IPS-11a (cell line): ENCODE results near the gene MYO18A.

Experiments
- H3K4me3 ChIP-seq: one replicate; pipeline ENCODE4 v1.5.1; 2013; ENCODE audit warnings: low read depth, low read length, control low read depth

The MYO18A gene

GRCh38 chr17:29060475-29060874, 119.7 kb downstream of the MYO18A start:
- H3K4me3 ChIP-seq, result no peak overlapping the region

DNA sequence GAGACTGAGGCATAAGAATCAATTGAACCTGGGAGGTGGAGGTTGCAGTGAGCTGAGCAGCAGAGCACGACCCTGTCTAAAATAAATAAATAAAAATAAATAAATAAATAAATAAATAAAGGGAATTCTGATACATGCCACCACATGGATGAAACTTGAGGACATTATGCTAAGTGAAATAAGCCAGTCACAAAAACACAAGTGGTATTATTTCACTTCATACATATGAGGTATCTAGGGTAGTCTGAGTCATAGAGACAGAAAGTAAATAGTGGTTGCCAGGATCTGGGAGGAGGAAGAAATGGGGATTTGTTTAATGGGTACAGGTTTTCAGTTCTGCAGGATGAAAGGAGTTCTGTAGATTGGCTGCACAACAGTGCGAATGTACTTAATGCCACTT, 120.9 kb downstream of the MYO18A start:
- H3K4me3 ChIP-seq, result no peak overlapping the region

DNA sequence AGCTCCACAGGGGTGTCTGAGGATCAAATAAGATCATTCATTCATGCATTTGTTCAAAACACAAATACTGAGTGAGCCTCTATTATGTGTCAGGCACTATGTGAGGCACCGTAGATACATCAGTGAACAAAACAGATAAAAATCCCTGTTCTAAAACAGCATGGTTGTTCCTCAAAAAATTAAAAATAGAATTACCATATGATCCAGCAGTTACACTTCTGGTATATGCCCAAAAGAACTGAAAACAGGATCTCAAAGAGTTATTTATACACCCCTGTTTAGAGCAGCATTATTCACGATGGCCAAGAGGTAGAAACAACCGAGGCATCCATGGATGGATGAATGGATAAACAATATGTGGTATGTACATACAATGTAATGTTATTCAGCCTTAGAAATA, 121.8 kb downstream of the MYO18A start:
- no peak overlapping the region for H3K4me3 ChIP-seq

DNA sequence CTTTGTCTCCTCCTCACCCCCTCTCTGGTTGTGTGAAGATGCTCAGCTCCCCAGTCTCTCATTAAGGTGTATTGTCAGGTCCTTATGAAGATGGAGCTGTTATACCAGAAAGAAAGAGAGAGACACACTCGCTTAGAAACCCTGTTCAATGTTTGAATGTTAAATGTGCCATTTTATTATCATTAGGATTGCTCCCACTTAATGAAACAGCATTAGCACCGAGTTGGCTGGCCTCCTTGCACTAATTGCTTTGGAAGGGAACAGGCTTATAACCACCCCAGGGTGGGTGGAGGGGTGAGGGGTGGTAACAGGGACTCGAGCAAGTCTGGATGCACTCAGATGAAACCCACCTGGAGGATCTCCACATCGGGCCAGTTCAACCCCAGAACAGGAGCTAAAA, 122.8 kb downstream of the MYO18A start:
- H3K4me3 ChIP-seq, result no peak overlapping the region

GRCh38 chr17:29054835-29055234, 125.4 kb downstream of the MYO18A start:
- H3K4me3 ChIP-seq, result no peak overlapping the region

DNA sequence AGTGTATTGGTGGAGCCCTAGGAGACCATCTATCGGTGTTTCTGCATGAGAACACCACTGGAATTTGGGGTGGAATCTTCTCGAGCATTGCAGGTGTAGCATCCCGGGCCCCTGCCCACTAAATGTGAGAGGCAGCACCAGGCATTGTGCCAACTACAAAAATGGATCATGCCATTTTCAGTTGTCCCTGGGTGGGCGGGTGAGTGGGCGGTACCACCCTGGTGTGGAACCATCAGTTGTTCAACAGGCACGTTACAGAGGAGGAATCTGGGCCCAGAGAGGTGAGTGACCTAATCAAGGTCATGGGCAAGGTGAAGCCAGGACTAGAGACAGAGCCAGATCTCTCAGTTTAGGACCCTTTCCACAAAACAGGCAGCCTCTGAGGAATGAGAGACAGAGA, 128.5 kb downstream of the MYO18A start:
- H3K4me3 ChIP-seq, result no peak overlapping the region

DNA sequence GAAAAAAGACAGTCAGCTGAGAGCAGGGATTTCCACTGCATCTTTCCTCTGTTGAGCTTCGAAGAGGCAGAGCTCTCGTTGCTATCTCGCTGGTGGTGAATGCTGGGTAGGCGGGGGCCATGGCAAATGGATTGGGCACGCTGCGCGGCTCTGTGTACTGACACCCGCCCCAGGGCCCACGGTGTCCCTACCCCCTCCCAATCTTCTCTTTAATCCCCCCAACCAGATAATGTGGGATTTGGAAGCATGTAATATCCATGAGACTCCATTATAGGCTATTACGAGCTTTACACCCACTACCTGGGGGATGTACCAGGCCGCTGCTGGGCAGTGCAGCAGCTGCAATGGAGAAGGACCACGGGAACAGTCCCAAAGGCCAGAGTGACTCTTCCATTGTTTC, 129.0 kb downstream of the MYO18A start:
- no peak overlapping the region for H3K4me3 ChIP-seq

DNA sequence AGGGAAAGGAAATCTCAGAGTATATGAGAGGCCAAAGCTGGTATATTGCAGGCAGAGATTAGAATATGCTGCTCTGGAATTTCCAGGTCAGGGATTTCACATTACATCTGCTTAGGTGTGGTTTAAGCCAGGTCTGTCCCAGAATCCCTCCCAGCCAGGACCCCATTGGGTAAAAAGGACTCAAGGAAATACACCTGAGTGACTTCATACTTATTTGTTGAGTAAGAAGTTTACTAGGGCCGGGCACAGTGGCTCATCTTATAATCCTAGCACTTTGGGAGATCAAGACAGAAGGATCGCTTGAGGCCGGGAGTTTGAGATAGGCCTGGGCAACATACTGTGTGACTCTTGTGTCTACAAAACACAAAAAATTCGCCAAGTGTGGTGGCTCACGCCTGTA, 130.0 kb downstream of the MYO18A start:
- no peak overlapping the region for H3K4me3 ChIP-seq

- H3K4me3 ChIP-seq, result no peak overlapping the region
Observed at GRCh38 chr17:29049541-29050145, 130.6 kb downstream of the MYO18A start.

DNA sequence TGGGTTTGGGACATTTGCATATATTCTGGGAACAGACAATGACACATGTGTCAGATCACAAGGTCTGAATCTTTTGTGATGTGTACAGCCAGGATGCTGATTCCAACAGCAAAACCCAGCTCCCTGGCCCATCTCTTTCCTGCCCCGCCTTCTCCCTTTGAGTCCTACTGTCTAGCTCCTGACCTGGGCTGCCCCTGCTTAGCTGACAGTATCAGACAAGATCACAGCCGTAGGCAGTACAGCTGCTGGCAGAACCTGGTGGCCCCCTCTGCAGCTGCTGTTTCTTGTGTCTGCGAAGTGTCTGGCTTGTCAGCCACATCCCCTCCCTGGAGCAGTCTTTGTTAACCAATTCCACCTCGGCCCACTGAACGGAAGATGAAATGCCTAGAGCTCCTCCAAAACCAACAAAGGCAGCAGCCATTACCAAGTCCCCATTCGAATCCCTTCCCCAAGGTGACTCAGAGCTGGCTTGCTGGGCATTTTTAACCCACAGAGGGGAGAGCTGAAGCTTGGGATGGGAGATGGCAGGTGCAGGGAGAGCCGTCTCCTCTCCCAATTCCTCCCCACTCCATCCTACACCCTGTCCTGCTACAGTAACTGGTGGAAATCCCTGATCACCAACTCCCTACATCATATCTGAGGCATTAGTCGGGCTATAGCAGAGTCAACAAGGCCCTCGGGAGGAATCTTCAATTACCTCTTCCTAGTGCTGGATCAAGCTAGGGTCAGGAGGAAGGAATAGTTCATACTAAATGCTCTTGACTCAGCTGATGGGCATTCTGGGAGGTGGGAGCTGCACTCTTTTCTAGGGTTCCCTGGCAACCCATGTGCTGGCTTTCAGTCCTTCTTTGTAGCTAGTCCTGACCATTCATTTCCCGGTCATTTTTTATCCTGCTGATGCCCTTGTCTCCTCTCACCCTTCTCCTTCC, 131.5 kb downstream of the MYO18A start:
- H3K4me3 ChIP-seq, result no peak overlapping the region

- no peak overlapping the region for H3K4me3 ChIP-seq
Observed at GRCh38 chr17:29046473-29046839, 133.7 kb downstream of the MYO18A start.

GRCh38 chr17:29045734-29046472, 134.3 kb downstream of the MYO18A start:
- H3K4me3 ChIP-seq, result no peak overlapping the region

GRCh38 chr17:29045026-29045425, 135.2 kb downstream of the MYO18A start:
- no peak overlapping the region for H3K4me3 ChIP-seq

DNA sequence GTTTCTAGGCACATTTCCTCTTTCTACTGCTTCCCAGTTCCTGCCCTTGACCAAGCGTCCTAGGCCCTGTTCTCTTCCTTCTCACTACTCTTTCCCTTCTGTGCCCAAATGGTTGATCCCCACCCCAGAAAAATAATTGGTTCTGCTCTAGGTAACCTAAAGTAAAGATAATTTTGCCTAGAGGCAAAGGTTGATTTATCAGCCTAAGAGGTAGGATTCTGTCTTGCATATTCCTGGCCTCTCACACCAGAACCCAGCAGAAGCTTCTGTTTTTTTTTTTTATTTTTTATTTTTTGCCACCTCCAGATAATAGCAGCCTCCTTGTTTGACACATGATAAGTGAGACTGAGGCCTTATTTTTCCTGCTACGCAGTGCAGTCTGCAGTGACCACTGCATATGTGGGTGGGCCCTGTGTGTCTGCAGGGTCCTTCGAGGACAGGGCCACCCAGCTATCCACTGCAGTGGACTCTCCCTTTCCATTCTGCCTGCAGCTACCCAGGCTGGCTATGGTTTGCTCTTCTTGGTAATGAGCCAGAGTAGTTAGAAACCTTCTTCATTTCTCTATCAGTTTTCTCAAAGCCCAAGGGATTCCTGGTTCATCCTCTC, 136.6 kb downstream of the MYO18A start:
- no peak overlapping the region for H3K4me3 ChIP-seq

DNA sequence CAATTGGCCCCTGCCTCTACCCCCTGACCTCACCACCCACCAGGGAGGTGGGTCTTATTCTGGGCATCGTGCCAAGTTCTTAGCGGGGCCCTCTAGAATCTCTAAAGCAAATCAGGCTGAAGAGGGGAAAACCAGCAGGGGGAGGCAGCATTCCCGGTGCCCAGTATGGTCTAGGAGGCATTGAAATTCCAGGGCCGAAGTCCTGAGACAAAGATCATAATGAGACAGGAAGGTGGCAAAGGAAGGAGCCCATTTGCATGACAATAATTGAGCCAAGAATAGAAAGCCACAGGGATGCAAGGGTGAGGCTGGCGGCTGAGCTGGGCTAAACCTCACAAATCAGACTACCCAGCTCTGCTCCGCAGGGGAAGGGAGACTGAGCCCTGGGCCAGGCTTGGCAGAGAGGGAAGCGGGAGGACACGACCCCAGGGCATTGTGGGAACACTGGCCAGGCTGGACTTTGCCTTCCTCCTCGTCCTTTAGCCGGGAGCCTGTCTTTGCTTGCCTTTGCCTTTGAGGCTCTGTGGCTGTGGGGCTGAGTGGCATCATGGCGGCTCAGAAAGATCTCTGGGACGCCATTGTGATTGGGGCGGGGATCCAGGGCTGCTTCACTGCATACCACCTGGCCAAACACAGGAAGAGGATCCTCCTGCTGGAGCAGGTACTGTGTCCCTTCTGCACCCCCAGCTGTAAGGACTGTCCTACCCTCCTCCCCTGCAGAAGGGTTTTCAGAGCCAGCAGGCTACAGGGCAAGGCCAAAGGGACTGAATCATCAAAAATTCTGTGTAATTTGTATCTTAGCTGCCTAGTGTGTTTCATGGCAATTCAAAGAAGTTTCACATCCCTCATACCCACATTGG, 137.3 kb downstream of the MYO18A start, which contains the start of gene PIPOX:
TSS of gene PIPOX (plus strand) at position 463 of the 860 bp plus-strand sequence. CDS start at position 548, 85 bp downstream.
- H3K4me3 ChIP-seq, result no peak within 1 kb of the TSS

DNA sequence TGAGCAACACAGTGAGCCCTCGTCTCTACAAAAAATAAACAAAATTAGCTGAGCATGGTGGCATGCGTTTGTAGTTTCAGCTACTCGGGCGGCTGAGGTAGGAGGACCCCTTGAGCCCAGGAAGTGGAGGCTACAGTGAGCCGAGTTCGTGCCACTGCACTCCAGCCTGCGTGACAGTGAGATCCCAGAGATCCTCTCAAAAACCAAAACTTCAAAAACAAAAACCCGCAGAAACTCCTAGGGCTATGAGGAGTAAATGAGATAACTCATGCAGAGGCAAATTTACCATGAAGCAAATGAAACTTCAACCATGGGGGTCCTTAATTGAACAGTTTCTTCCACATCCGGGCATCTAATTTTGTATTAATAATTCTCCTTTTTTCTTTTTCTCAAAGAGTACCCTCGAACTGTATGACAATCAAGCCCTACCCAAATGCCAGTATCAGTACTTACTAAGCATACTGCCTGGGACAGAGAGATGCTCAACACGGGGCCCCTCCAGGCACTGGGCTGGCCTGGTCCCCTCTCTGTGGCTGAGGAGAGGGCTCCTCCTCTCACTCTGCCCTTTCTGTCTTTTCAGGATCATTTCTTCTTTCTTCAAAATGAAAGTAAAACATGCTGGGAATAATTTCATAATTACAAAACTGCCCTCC, 138.0 kb downstream of the MYO18A start:
- H3K4me3 ChIP-seq, result no peak overlapping the region

- H3K4me3 ChIP-seq, result no peak overlapping the region
Observed at GRCh38 chr17:29041571-29041970, 138.6 kb downstream of the MYO18A start.

GRCh38 chr17:29041091-29041490, 139.1 kb downstream of the MYO18A start:
- H3K4me3 ChIP-seq, result no peak overlapping the region

DNA sequence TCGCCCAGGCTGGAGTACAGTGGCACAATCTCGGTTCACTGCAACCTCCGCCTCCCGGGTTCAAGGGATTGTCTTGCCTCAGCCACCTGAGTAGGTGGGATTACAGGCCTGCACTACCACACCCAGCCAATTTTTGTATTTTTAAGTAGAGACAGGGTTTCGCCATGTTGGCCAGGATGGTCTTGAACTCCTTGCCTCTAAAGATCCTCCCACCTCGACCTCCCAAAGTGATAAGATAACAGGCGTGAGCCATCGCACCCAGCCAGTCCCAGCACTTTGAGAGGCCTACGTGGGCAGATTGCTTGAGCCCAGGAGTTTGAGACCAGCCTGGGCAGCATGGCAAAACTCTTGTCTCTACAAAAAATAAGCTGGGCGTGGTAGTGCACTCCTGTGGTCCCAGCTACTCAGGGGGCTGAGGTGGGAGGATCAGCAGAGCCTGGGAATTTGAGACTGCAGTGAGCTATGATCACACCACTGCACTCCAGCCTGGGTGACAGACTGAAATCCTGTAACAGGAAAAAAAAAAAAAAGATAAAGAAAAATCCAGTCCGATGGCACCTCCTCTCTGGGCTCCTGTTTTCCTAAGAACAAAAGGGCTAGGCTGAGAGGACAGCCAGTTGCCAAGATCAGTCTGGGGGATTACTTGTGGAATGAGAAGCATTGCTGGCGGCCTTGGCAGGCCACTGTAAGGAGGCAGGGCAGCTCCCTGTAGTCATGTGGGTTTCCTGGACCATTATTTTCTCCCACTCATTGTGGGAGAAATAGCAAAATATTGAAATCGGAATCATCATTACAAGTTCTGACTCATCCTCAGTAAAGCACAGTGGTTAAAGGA, 140.2 kb downstream of the MYO18A start:
- H3K4me3 ChIP-seq, result no peak overlapping the region
